ENCODE data around the gene SEMA3A.

SEMA3A gene

DNA sequence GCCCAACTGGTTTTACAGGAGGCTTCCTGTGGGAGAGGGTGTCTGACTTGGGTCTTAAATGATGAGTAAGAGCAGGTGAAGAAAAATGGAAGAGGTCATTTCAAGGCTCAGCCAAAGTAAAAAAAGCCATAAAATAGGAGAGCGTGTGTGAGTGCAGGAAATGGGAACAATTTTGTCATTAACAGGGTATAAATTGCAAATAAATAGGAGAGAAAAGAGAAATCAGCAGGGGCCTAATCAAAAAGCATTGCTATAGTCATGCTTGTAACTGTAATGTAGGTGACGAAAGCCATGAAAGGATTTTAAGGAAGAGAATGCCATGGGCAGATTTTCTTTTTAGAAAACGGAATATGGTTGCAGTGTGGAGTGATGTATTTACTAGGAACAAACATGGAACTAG, 15.7 kb upstream of the SEMA3A start:
- TF ChIP-seq, protein P1, sequence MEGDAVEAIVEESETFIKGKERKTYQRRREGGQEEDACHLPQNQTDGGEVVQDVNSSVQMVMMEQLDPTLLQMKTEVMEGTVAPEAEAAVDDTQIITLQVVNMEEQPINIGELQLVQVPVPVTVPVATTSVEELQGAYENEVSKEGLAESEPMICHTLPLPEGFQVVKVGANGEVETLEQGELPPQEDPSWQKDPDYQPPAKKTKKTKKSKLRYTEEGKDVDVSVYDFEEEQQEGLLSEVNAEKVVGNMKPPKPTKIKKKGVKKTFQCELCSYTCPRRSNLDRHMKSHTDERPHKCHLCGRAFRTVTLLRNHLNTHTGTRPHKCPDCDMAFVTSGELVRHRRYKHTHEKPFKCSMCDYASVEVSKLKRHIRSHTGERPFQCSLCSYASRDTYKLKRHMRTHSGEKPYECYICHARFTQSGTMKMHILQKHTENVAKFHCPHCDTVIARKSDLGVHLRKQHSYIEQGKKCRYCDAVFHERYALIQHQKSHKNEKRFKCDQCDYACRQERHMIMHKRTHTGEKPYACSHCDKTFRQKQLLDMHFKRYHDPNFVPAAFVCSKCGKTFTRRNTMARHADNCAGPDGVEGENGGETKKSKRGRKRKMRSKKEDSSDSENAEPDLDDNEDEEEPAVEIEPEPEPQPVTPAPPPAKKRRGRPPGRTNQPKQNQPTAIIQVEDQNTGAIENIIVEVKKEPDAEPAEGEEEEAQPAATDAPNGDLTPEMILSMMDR (IDR thresholded peaks at IDR 0.05; ENCODE audit: extremely low read depth, insufficient read depth, missing control alignments): no peak
- DNase-seq (ENCODE audit: low spot score): no peak
- in situ Hi-C loops (cut with MboI; ENCODE audit: low pct_unique_long_range_greater_than_20kb, low sequenced_read_pairs, unreplicated experiment): no loop called here

DNA sequence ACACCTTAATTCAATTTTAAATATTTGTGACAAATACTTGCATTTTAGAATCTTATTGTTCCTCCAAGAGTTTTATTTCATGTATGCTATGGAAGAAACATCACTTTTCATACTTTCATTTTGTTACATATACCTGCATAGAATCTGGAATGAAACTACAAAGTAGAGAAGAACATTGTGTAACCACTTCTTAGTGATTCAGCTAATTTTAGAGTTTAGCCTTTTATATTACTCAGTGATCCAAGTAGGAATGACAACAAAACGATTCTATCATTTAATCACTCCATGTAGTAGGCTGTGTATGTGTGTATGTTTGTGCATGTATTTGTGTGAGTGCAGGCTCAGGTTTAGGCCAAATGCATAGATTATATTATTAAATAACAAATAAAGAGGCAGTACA, 14.4 kb upstream of the SEMA3A start:
- DNase-seq (ENCODE audit: low spot score): no peak
- TF ChIP-seq, protein P1 (IDR thresholded peaks at IDR 0.05; ENCODE audit: extremely low read depth, insufficient read depth, missing control alignments): no peak
- in situ Hi-C loops (cut with MboI; ENCODE audit: low pct_unique_long_range_greater_than_20kb, low sequenced_read_pairs, unreplicated experiment): no loop called here

DNA sequence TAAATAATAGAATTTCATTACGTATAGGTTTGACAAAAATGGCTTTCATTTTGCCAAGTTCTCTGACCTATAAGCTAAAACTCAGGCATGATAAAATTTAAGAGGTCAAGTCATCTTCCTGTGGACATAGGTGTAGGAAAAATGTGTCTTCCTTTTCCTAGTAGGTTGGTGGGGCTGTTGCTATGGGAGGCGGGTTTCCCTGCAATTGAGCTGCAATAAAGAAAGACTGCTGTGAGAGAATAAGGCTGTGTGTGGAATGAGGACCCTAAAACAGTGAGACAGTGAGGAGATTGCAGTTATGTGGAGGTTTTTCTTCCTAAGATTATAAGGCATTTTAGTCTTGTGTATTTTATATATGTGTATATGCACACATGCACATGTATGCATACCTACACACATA, 13.0 kb upstream of the SEMA3A start:
- in situ Hi-C loops (cut with MboI; ENCODE audit: low pct_unique_long_range_greater_than_20kb, low sequenced_read_pairs, unreplicated experiment): no loop called here
- TF ChIP-seq, protein P1 (IDR thresholded peaks at IDR 0.05; ENCODE audit: extremely low read depth, insufficient read depth, missing control alignments): no peak
- DNase-seq (ENCODE audit: low spot score): no peak

DNA sequence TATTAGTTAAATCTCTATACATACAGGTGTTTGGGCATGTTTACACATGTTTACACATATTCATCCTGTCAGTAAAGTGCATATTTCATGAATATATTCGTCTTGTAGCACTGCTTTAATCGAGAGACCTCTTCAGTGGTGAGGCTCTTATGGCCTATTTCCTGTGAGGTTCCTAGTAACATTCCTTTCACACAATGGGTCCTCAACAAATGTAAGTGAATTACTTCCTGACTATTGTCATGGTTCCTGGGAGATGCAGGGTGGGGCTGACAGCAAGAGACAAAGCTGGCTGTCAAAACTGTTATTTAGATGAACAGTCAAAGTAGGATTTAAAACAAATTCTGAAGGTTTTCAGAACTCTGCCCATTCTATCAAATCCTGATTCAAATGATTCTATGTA, 12.4 kb upstream of the SEMA3A start:
- in situ Hi-C loops (cut with MboI; ENCODE audit: low pct_unique_long_range_greater_than_20kb, low sequenced_read_pairs, unreplicated experiment): no loop called here
- DNase-seq (ENCODE audit: low spot score): no peak
- TF ChIP-seq, protein P1 (IDR thresholded peaks at IDR 0.05; ENCODE audit: extremely low read depth, insufficient read depth, missing control alignments): no peak

DNA sequence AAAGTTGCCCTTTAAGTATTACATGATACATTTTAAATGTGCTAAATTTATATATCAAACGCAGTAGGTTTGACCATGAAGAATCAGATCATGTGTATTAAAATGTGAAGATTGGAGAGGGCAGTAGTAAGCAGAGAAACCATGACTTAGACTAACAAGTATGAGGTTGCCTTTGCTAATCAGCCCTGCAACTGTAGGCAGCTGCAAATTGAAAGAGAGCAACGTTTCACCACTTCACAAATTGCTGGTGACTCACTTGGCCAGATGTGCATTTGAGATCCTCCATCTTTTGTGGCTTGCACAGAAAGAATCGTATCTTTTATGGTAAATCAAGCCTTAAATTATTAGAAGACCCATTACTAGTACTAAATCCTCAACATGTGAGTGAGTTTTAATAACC, 10.1 kb upstream of the SEMA3A start:
- no peak for DNase-seq (ENCODE audit: low spot score)
- TF ChIP-seq, protein P1 (IDR thresholded peaks at IDR 0.05; ENCODE audit: extremely low read depth, insufficient read depth, missing control alignments): no peak
- in situ Hi-C loops (cut with MboI; ENCODE audit: low pct_unique_long_range_greater_than_20kb, low sequenced_read_pairs, unreplicated experiment): no loop called here

DNA sequence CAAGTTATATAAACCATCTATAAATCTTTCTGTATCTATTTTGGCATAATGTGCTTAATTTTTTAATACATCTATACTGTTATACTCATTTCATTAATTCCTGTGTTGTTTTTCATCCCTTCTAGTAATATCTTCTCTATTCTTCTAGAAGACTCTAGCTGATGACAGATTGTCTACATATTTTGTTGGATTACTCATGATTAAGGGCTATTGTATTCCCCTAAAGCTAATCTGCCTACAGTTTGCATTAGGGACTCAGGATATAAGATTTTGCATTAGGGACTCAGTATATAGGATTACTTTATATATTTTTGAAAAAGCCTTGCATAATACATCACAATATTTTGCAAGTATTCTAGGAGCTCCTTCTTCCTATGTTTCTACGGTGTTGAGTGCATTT, 8.3 kb upstream of the SEMA3A start:
- in situ Hi-C loops (cut with MboI; ENCODE audit: low pct_unique_long_range_greater_than_20kb, low sequenced_read_pairs, unreplicated experiment): no loop called here
- TF ChIP-seq, protein P1 (IDR thresholded peaks at IDR 0.05; ENCODE audit: extremely low read depth, insufficient read depth, missing control alignments): no peak

DNA sequence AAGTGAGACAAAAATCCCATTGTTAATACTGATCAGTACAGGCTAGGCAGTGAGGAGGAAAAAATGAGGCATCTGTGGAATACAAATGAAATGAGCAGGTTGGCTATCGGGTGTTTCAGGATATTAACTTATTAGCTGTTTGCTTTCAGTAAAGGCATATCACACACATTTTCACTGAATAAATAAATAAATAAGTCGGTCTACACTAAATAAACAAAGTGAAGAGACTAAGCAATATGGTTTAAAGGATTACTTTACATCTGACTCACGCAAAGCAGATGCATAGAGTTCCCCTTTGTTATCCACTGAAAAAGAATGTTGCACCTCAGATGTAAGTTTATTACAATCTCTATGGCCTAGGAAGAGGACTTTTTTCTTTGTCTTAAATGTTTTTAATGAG, 6.3 kb upstream of the SEMA3A start:
- TF ChIP-seq, protein P1 (IDR thresholded peaks at IDR 0.05; ENCODE audit: extremely low read depth, insufficient read depth, missing control alignments): no peak
- in situ Hi-C loops (cut with MboI; ENCODE audit: low pct_unique_long_range_greater_than_20kb, low sequenced_read_pairs, unreplicated experiment): no loop called here

More for the DNA sequence above, 8.3 kb upstream of the SEMA3A start:
- DNase-seq (ENCODE audit: low spot score): no peak

More for the DNA sequence above, 6.3 kb upstream of the SEMA3A start:
- no peak for DNase-seq (ENCODE audit: low spot score)
